Ovary (tissue), 9 donors: ENCODE data around the gene FAM222A. TPM values are rescaled to one million over a fixed set of nuclear protein-coding genes. Genes with fewer than 3 reads are reported as not detected.

Experiments used
- DNase-seq, 5 donors: peaks; one replicate each; pipeline ENCODE4 v3.0.0-alpha.2; 2019 to 2020
- H3K27ac ChIP-seq, 2 donors: fragments of 200-600 bp; one replicate each; pipeline versions ENCODE4 v1.5.1 to v1.8.0; 2019 to 2022
- H3K27me3 ChIP-seq: fragments of 200-600 bp; one replicate; pipeline ENCODE4 v1.8.0; 2022
- H3K36me3 ChIP-seq: fragments of 200-600 bp; sonication (generic); one replicate; pipeline ENCODE4 v1.5.1; 2019
- H3K4me1 ChIP-seq: one replicate; pipeline ENCODE4 v1.8.1; 2013; ENCODE audit warnings: mild to moderate bottlenecking, moderate library complexity; ENCODE audit not compliant: insufficient read depth
- H3K4me3 ChIP-seq: fragments of 200-600 bp; sonication (generic); one replicate; pipeline ENCODE4 v1.5.1; 2017
- H3K9me3 ChIP-seq, 2 donors: fragments of 200-600 bp in 1 of 2; sonication (generic) in 1 of 2; one replicate each; pipeline versions ENCODE4 v1.5.1 to v1.8.1; 2013 to 2019; ENCODE audit warnings: mild to moderate bottlenecking in 1 of 2, moderate library complexity in 1 of 2
- EP300 ChIP-seq: sonication (generic); formaldehyde crosslinking; IDR thresholded peaks from one replicate; pipeline ENCODE4 v1.6.1; 2017; ENCODE audit warnings: antibody characterized with exemption
- POLR2A ChIP-seq: fragments of 450-650 bp; IDR thresholded peaks from one replicate; pipeline ENCODE4 v1.6.1; 2017; ENCODE audit warnings: antibody characterized with exemption, mild to moderate bottlenecking, moderate library complexity
- WGBS, 3 donors: extraction: QIAGEN DNeasy Blood & Tissue Kit in 1 of 3; methylation state at CpG; one replicate each; pipeline versions ENCODE4 v1.1.5 to v1.1.7; 2013 to 2017; 5-methylcytosine and 5-hydroxymethylcytosine counted together
- intact Hi-C, 4 donors: fragments of 100-400 bp; cut with DNase I; formaldehyde crosslinking; loops; one replicate each; pipeline versions ENCODE4 v1.11.0 to v1.15.1; 2022 to 2023
- polyA plus RNA-seq, 2 donors: library from polyadenylated mRNA; stranded (reverse); fragments of 200-250 nt in 1 of 2; fragments of 350-450 nt in 1 of 2; fragmentation: Illumina TruSeq in 1 of 2; extraction: RNeasy Lipid Tissue Mini Kit (QIAGEN cat#74804) in 1 of 2; gene quantifications; one replicate each; pipeline ENCODE4 v1.2.3, GENCODE V29; 2013 to 2014
- total RNA-seq, 7 donors: library from RNA; depleted of rRNA in 2 of 7; stranded (reverse); fragments of >200 nt in 2 of 7; fragmentation: NEBNext Ultra II Directional in 3 of 7; extraction: Animal tissue kit (Norgen Biotek cat#: 25700) in 3 of 7; gene quantifications; one replicate each; pipeline versions ENCODE4 v1.1.0 to v1.2.4, GENCODE V29; 2016 to 2023
- TF ChIP-seq, protein P1 (sequence below), 3 donors: fragments of 450-650 bp in 2 of 3; fragments of 200-600 bp in 1 of 3; IDR thresholded peaks; one replicate each; pipeline versions ENCODE4 v1.5.1 to v1.8.0; 2016 to 2022; ENCODE audit warnings: antibody characterized with exemption in 3 of 3, mild to moderate bottlenecking in 1 of 3
- donor health status: DM: no; HTN: no; CAD: no; lungs with moderate emphysema.
- donor health status: DM: no; HTN: no; CAD: no.
- donor health status: Bipolar disorder and iron deficiency.
- donor health status: DM: yes; HTN: yes; CAD: no.
- donor health status: DM: no; HTN: no; CAD: no.
- donor health status: DM: yes; HTN: yes; CAD: no.

FAM222A gene
- total and polyA plus RNA-seq, 9 donors: 4.8 to 28.4 (median 13.7) TPM

DNA sequence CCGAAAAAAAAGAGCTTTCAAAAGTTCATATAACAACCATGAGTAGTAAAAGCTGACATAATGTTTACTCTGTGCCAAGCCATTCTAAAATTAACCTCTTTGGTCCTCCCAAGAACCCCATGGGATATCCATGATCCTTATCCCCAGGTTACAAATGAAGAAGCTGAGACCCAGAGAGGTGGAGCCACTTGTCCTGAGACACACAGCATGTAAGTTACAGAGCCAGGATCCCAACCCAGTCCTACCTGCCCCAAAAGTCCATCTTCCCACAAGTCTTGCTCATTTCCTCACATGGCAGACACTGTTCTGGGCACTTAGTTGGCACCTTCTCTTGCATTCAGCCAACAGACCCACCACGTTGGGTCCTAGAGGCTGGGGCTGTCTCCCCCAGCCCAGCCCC is 82.4 kb downstream of the FAM222A start:
- WGBS, 3 donors: 59 to 78% (median 77%) methylated on average over 2 of the region's 2 CpGs
- H3K9me3 ChIP-seq: no peaks in the 10 kb centered on the region
- no peaks in the 10 kb centered on the region for H3K4me1 ChIP-seq
- intact Hi-C loops: no loop called here
- H3K27me3 ChIP-seq: no peaks in the 10 kb centered on the region
- H3K36me3 ChIP-seq: no peaks in the 10 kb centered on the region
- H3K27ac ChIP-seq: no peak overlapping the region
- no peak overlapping the region for H3K4me3 ChIP-seq
- DNase-seq: no peak
- TF ChIP-seq, protein P1, sequence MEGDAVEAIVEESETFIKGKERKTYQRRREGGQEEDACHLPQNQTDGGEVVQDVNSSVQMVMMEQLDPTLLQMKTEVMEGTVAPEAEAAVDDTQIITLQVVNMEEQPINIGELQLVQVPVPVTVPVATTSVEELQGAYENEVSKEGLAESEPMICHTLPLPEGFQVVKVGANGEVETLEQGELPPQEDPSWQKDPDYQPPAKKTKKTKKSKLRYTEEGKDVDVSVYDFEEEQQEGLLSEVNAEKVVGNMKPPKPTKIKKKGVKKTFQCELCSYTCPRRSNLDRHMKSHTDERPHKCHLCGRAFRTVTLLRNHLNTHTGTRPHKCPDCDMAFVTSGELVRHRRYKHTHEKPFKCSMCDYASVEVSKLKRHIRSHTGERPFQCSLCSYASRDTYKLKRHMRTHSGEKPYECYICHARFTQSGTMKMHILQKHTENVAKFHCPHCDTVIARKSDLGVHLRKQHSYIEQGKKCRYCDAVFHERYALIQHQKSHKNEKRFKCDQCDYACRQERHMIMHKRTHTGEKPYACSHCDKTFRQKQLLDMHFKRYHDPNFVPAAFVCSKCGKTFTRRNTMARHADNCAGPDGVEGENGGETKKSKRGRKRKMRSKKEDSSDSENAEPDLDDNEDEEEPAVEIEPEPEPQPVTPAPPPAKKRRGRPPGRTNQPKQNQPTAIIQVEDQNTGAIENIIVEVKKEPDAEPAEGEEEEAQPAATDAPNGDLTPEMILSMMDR (IDR thresholded peaks at IDR 0.05): no peak
- TF ChIP-seq EP300 (no peak), POLR2A (no peak)

DNA sequence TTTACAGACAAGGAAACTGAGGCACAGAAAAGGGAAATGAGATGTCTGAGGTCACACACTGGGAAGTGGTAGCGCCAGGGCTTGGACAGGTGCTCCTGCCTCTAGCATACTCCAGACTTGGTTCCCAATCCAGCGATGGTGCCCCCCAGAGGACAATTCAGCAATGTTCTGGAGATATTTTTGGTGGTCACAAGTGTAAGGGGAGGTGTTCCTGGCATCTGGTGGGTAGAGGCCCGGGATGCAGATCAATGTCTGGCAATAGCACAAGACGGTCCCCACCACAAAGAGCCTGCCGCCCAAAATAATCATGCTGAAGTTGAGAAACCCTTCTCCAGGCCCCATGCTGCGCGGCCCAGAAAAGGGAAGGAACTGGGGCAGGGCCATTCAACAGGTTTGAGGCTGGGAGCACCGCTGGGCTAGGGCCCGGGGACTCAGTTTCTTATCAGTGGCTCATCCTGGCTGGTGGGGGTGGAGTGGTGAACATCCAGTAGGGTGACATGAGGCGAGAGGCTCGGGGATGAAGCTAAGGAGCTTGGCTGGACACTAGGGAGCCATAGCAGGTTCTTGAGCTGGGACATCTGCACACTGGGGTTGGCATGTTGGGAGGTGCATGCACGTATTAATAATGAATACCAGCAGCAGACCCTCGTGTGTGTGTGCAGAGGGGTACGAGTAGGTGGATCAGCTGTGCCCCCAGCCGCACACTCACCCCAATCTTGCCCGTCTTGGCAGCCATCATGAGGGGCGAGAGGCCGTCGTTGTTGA is 84.5 kb downstream of the FAM222A start:
- intact Hi-C loops: no loop called here
- TF ChIP-seq POLR2A (no peak), EP300 (no peak)
- TF ChIP-seq, protein P1 (IDR thresholded peaks at IDR 0.05): no peak
- Histone ChIP-seq H3K4me3 (no peak overlapping the region), H3K4me1 (no peaks in the 10 kb centered on the region), H3K27ac (no peak overlapping the region), H3K27me3 (no peaks in the 10 kb centered on the region), H3K9me3 (no peaks in the 10 kb centered on the region), H3K36me3 (no peaks in the 10 kb centered on the region)
- WGBS, 3 donors: 79 to 84% (median 83%) methylated on average over 19 of the region's 19 CpGs
- no peak for DNase-seq

DNA sequence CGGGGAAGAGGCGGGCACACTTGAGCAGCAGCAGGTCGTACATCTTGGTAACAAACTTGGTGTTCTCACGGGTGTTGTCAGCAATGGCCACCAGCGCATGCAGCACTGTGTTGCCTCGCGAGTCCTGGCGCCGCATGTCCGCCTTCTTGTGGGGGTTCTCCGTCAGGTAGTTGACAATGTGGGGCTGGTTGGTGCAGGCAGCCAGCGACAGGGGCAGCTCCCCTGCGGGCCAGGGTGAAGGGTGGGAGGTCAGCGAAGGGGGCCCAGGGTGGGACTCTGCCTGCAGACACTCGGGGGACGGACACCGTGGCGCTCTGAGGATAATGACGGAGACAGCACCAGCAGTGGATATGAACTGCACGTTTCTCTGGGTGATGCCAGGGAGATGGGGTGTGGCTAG is 85.1 kb downstream of the FAM222A start:
- no peak overlapping the region for H3K4me3 ChIP-seq
- WGBS, 3 donors: 85 to 87% (median 85%) methylated on average over 20 of the region's 20 CpGs
- intact Hi-C loops: no loop called here
- H3K36me3 ChIP-seq: no peaks in the 10 kb centered on the region
- DNase-seq: no peak
- no peak overlapping the region for H3K27ac ChIP-seq
- no peaks in the 10 kb centered on the region for H3K4me1 ChIP-seq
- H3K27me3 ChIP-seq: no peaks in the 10 kb centered on the region
- no peaks in the 10 kb centered on the region for H3K9me3 ChIP-seq
- TF ChIP-seq, protein P1 (IDR thresholded peaks at IDR 0.05): no peak
- TF ChIP-seq EP300 (no peak), POLR2A (no peak)

DNA sequence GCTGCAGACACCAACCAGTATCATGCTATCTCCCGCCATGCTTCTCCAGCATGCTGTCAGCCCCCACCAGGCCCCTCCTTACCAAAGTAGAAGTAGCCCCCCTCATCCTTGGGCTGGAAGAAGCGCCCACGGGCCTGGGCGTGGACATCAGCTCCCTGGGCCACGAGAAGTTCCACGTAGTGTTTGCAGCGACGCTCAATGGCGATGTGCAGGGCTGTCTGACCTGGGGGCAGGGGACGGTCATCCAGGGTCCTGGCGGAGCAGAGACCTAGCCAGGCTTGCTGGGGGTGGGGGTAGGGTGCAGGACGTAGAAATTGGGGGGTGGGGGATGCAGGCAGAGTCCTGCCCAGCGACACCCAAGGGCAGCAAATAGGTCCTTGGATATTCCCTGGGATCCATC is 86.9 kb downstream of the FAM222A start:
- Histone ChIP-seq H3K9me3 (no peaks in the 10 kb centered on the region), H3K4me3 (no peak overlapping the region), H3K27me3 (no peaks in the 10 kb centered on the region), H3K4me1 (no peaks in the 10 kb centered on the region), H3K36me3 (no peaks in the 10 kb centered on the region), H3K27ac (no peak overlapping the region)
- 93% methylated on average over 13 of the region's 13 CpGs for WGBS, 3 donors
- TF ChIP-seq POLR2A (no peak), EP300 (no peak)
- TF ChIP-seq, protein P1 (IDR thresholded peaks at IDR 0.05): no peak
- DNase-seq: no peak
- intact Hi-C loops: no loop called here
